Astrocyte (in vitro differentiated cells and primary cell): ENCODE results near the gene RSPH6A.

ENCODE experiments used
- EZH2 ChIP-seq: IDR thresholded peaks from 2 replicates; pipeline ENCODE4 v1.6.1; 2012; ENCODE audit warnings: mild to moderate bottlenecking, low read length, inconsistent platforms; ENCODE audit not compliant: insufficient read depth
- TF ChIP-seq, protein P1 (sequence below): IDR thresholded peaks from 2 replicates; pipeline ENCODE4 v1.5.1; 2011; ENCODE audit warnings: low read depth, mild to moderate bottlenecking, inconsistent platforms, low read length, moderate library complexity; ENCODE audit not compliant: insufficient read depth

DNA sequence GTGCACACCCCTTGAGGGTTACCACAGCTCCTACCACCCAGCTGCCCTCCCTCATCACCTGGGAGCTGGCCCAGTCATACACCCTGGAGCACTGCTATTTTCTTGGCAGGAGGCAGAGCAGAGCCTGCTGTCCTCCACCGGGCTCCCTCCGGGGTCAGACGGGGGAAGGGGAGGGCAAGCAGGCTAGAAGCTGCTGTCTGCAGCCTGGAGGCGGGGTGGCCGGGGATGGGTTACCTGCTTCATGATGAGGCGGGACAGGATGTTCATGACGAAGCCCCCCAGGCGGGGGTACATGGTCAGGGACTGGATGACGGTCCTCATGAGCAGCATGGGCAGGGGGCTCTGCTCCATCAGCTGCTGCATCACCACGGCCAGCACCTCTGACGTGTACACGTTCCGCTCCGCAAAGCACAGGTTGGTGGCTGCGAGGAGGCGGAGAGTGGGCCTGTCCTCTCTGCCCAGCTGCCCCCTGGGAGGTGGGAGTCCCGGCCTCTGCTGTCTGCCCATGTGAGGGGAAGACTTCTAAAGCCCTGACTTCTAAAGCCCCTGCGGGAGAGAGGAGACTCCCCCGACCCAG is 2.7 kb upstream of the RSPH6A start:
- TF ChIP-seq, protein P1, sequence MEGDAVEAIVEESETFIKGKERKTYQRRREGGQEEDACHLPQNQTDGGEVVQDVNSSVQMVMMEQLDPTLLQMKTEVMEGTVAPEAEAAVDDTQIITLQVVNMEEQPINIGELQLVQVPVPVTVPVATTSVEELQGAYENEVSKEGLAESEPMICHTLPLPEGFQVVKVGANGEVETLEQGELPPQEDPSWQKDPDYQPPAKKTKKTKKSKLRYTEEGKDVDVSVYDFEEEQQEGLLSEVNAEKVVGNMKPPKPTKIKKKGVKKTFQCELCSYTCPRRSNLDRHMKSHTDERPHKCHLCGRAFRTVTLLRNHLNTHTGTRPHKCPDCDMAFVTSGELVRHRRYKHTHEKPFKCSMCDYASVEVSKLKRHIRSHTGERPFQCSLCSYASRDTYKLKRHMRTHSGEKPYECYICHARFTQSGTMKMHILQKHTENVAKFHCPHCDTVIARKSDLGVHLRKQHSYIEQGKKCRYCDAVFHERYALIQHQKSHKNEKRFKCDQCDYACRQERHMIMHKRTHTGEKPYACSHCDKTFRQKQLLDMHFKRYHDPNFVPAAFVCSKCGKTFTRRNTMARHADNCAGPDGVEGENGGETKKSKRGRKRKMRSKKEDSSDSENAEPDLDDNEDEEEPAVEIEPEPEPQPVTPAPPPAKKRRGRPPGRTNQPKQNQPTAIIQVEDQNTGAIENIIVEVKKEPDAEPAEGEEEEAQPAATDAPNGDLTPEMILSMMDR = no peak
- TF ChIP-seq EZH2 = no peak
